Mammary epithelial cell (primary cell): ENCODE results near the gene TAP1.

Experiments used
- CTCF ChIP-seq, 2 donors: IDR thresholded peaks in 1 of 2; conservative IDR thresholded peaks in 1 of 2; 2 replicates each; pipeline ENCODE4 v1.5.1; 2011 to 2012; ENCODE audit warnings: inconsistent platforms in 2 of 2, low read length in 2 of 2, mild to moderate bottlenecking in 2 of 2, control low read depth in 1 of 2, low read depth in 1 of 2; ENCODE audit not compliant: insufficient read depth in 1 of 2; ENCODE audit errors: extremely low read depth in 1 of 2
- EZH2 ChIP-seq: IDR thresholded peaks from 2 replicates; pipeline ENCODE4 v1.6.1; 2012; ENCODE audit warnings: low read length, inconsistent platforms, borderline replicate concordance

GRCh38 chr6:32853541-32854375, at the start of gene TAP1, which contains the start of gene PSMB9:
- TF ChIP-seq CTCF (conservative IDR thresholded peaks at IDR 0.05 in 1 of 2, IDR thresholded peaks at IDR 0.05 in 1 of 2; ENCODE audit: extremely low read depth in 1 of 2, insufficient read depth in 1 of 2, low read depth in 1 of 2, low read length in 2 of 2) (peak; percentile 49 to 82), EZH2 (no peak)
